HL-60 (cell line): ENCODE results near the gene DNAH14.
A peak's percentile ranks its signal among the peaks of the same experiment; 100 is the strongest.

Source experiments
- DNase-seq, 2 experiments: peaks; one replicate each; pipeline ENCODE4 v3.0.0-alpha.2; 2010 to 2020; ENCODE audit warnings: low read depth in 1 of 2, low spot score in 1 of 2
- H3K27ac ChIP-seq: fragments of 250-450 bp; sonication (Bioruptor Pico); replicated peaks from 2 replicates; pipeline ENCODE4 v1.5.1; 2020; ENCODE audit warnings: mild to moderate bottlenecking, moderate library complexity
- H3K27me3 ChIP-seq: fragments of 250-450 bp; sonication (Bioruptor Pico); 2 replicates; pipeline ENCODE4 v1.5.1; 2021; ENCODE audit warnings: mild to moderate bottlenecking, moderate library complexity; ENCODE audit not compliant: insufficient read depth, poor library complexity, severe bottlenecking
- H3K4me3 ChIP-seq: replicated peaks from 2 replicates; pipeline ENCODE4 v1.5.1; 2011; ENCODE audit warnings: mild to moderate bottlenecking, control low read depth, low read length; ENCODE audit not compliant: insufficient read depth
- CTCF ChIP-seq: IDR thresholded peaks from one replicate; pipeline ENCODE4 v1.5.1; 2011; ENCODE audit warnings: low read length, control low read depth, inconsistent platforms; ENCODE audit not compliant: insufficient read depth
- GABPA ChIP-seq: IDR thresholded peaks from 2 replicates; pipeline ENCODE4 v1.6.1; 2012; ENCODE audit warnings: low read depth
- POLR2AphosphoS5 ChIP-seq: IDR thresholded peaks from 2 replicates; pipeline ENCODE4 v1.6.1; 2012; ENCODE audit warnings: low read depth
- REST ChIP-seq: IDR thresholded peaks from 2 replicates; pipeline ENCODE4 v1.6.1; 2012; ENCODE audit warnings: low read depth; ENCODE audit not compliant: insufficient replicate concordance
- SPI1 ChIP-seq: IDR thresholded peaks from 2 replicates; pipeline ENCODE4 v1.6.1; 2012; ENCODE audit warnings: low read depth, mild to moderate bottlenecking, borderline replicate concordance

The DNAH14 gene

GRCh38 chr1:225413708-225414375 lies 484.4 kb downstream of the DNAH14 start:
- Histone ChIP-seq H3K4me3 (no peak overlapping the region), H3K27me3 (no peaks in the 10 kb centered on the region), H3K27ac (no peak overlapping the region)
- TF ChIP-seq SPI1: no peak
- no peak for TF ChIP-seq CTCF
- no peak for DNase-seq

- no peak for TF ChIP-seq GABPA
- no peak for TF ChIP-seq CTCF
- no peak for TF ChIP-seq SPI1
- no peak for TF ChIP-seq POLR2AphosphoS5
- no peak for TF ChIP-seq REST
- Histone ChIP-seq H3K27ac (no peak overlapping the region), H3K4me3 (no peak overlapping the region), H3K27me3 (no peaks in the 10 kb centered on the region)
- DNase-seq: peak; percentile 33 to 62
Observed at GRCh38 chr1:225415307-225415706, 485.8 kb downstream of the DNAH14 start.

GRCh38 chr1:225415967-225416745 lies 486.7 kb downstream of the DNAH14 start:
- DNase-seq: no peak
- Histone ChIP-seq H3K4me3 (no peak overlapping the region), H3K27ac (0 out of 2 replicates have a peak overlapping the region, but pooled peaks have one; percentile 7), H3K27me3 (no peaks in the 10 kb centered on the region)
- TF ChIP-seq POLR2AphosphoS5 (no peak), REST (no peak), GABPA (no peak), CTCF (no peak), SPI1 (no peak)
